ENCODE measurements around the gene MST1R.

Gene MST1R

GRCh38 chr3:49877716-49878115 is 26.0 kb downstream of the MST1R start:
- TF ChIP-seq ZNF274 (IDR thresholded peaks at IDR 0.05; ENCODE audit: low read depth, low read length): no peak
- H3K4me3 ChIP-seq (ENCODE audit: low read length): no peak overlapping the region

- no peak overlapping the region for H3K4me3 ChIP-seq (ENCODE audit: low read length)
- no peak for TF ChIP-seq ZNF274 (IDR thresholded peaks at IDR 0.05; ENCODE audit: low read depth, low read length)
Observed at GRCh38 chr3:49876567-49876966, 27.1 kb downstream of the MST1R start.

DNA sequence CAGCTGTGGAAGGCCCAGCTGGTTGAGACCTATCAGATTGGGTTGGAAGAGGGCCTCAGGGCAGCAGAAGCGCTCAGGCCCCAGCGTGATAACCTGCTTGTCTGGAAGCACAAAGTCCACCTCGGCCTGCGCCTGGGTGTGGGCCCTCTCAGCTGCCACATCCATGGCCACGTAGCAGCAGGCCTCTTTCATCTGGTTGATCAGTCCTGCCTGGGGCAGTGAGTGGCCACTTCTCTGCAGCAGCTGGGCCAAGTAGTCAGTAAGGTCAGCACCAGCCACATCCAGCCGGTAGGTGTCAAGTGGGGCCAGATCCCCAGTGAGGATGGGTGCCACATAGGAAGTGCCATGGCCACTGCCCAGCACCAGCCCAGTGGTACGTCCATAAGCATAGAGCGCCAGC is 30.1 kb downstream of the MST1R start:
- no peak overlapping the region for H3K4me3 ChIP-seq (ENCODE audit: low read length)
- no peak for TF ChIP-seq ZNF274 (IDR thresholded peaks at IDR 0.05; ENCODE audit: low read depth, low read length)

DNA sequence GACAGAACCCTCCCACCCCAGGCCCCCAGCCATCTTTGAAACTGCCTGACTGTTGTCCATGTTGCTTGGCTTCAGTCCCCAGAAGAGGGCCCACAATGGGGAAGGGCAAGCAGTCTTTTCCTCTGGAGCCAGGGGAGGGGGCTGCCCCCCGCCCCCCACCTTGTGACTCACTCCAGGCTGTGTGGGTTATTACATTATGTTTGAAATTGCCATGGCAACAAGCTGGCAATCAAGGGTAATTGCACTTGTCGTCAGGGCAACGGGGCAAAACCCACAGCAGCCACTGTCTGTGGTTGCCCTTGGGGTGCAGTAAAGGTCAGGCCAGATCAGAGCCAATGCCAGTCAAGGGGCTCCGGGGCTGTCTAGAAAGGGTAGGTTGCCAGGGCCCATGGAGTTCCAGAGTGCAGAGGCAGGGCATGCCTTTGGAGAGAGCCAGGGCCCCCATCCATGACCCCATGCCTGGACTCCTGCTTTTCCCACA is 30.8 kb downstream of the MST1R start:
- TF ChIP-seq ZNF274 (IDR thresholded peaks at IDR 0.05; ENCODE audit: low read depth, low read length): no peak
- H3K4me3 ChIP-seq (ENCODE audit: low read length): no peak overlapping the region

- TF ChIP-seq ZNF274 (IDR thresholded peaks at IDR 0.05; ENCODE audit: low read depth, low read length): no peak
- H3K4me3 ChIP-seq (ENCODE audit: low read length): no peak overlapping the region
Observed at GRCh38 chr3:49871531-49872153, 32.0 kb downstream of the MST1R start.

DNA sequence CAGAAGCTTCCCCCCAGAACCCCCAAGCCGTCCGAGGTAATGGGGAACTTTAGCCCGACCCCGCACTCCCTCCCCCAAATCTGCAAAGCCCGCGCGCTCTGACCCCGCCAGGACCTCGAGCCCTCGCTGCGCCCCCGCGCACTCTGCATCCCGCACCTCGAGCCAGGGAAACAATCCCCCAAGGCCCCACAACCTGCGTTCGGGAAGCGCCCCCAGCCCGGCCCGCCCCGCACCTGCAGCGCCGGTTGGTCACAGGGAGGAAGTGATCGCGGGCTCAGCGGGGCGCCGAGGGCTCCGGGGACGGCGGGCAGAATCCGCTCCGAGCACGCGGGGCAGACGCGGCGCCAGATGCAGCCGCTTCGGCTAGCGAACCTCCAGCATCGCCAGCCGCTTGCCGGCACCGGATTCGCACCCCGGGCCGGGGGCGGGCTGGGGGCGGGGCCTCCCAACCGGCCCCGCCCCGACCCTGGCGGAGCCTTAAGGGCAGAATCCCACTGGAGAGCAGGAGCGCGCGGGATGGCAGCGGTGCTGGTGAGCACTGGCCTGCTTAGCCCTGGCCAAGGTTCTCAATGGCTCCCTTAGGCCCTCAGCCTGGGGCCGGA is 34.0 kb downstream of the MST1R start, which contains the start of gene CAMKV:
CAMKV (minus strand) TSS at position 382 of the 602 bp plus-strand sequence. CDS start 7,518 bp downstream, outside the sequence.
- peak within 1 kb of the TSS; percentile 16; the same call in 1 of the 2 replicates for H3K4me3 ChIP-seq (ENCODE audit: low read length)
- no peak for TF ChIP-seq ZNF274 (IDR thresholded peaks at IDR 0.05; ENCODE audit: low read depth, low read length)

DNA sequence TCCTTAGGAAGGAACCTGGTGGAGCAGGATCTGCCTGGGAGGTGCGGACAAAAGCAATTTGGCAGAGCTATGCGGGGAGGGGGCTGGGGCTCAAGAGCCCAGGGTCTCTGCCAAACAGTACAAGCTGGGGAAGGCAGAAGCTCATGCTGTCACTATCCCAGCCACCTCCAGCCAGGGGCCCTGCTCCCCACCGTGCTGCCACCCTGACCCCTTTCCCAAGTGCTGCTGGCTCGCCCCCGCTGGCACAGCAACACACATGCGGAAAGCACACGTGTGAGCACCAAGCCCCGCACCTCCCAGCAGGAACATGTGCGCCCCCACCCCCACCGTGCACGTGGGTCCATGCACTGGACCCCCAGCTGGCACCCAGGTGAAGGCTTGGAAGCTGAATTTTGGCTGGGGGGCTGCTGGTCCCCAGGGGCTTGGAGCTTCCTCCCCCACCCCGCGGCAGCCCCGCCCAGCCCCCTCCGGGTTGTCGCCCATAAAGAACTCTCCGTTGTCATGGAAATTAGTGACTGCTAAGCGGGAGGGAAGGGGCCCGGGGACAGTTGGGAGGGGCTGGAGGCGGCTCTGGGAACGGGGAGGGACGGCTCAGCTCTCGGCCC is 34.7 kb downstream of the MST1R start:
- no peak overlapping the region; the same call in 1 of the 2 replicates for H3K4me3 ChIP-seq (ENCODE audit: low read length)
- no peak for TF ChIP-seq ZNF274 (IDR thresholded peaks at IDR 0.05; ENCODE audit: low read depth, low read length)

GRCh38 chr3:49867871-49868321 is 35.8 kb downstream of the MST1R start:
- H3K4me3 ChIP-seq (ENCODE audit: low read length): no peak overlapping the region
- TF ChIP-seq ZNF274 (IDR thresholded peaks at IDR 0.05; ENCODE audit: low read depth, low read length): no peak

GRCh38 chr3:49867400-49867799 is 36.3 kb downstream of the MST1R start:
- TF ChIP-seq ZNF274 (IDR thresholded peaks at IDR 0.05; ENCODE audit: low read depth, low read length): no peak
- H3K4me3 ChIP-seq (ENCODE audit: low read length): no peak overlapping the region

DNA sequence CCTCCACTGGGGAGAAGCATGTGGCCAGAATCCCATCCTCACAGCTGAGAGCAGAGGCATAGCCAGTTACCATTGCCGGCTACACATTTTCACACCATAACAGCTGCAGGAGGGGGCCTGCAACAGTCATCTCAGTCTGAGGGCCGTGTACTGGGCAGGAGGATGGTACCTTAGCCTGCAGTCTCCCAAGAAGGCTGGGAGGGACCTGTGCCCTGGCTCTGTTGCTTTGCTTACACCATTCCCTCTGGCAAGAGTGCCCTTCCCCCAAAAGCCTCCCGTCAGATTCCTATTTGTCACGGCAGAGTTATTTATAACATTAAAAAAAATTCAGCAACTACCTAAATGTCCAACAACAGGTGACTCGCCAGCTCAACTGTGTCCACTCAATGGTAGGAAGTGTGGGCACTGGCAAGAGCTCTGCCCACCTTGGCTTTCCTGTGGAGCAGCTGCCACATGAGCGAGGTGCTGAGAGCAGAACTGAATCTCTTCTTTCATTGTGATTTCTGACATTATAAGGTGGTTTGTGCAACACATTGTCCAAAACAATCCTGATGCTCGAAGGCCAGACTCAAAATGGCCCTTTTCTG is 38.4 kb downstream of the MST1R start:
- no peak for TF ChIP-seq ZNF274 (IDR thresholded peaks at IDR 0.05; ENCODE audit: low read depth, low read length)
- H3K4me3 ChIP-seq (ENCODE audit: low read length): no peak overlapping the region

DNA sequence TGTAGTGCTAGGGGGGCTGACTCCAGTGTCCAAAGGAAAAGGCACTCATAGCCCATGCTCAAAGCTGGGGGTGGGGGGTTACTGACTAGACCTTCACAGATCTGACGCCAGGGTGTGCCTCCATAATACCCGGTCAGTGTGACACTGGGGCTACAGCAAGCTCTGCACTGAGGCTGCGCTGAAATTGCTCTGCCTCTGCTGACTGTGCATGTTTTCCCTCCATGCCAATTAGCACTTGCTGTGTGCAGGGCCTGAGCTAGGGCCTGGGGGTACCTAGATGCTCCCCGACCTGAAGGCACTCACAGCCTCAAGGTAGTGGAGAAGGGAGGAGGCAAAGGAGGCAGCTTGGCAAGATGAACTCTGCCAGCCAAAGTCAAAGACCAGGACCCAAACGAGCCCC is 39.2 kb downstream of the MST1R start:
- no peak overlapping the region for H3K4me3 ChIP-seq (ENCODE audit: low read length)
- no peak for TF ChIP-seq ZNF274 (IDR thresholded peaks at IDR 0.05; ENCODE audit: low read depth, low read length)

- no peak overlapping the region for H3K4me3 ChIP-seq (ENCODE audit: low read length)
- TF ChIP-seq ZNF274 (IDR thresholded peaks at IDR 0.05; ENCODE audit: low read depth, low read length): no peak
Observed at GRCh38 chr3:49859576-49860305, 43.9 kb downstream of the MST1R start.

- H3K4me3 ChIP-seq (ENCODE audit: low read length): peak within 1 kb of the TSS; percentile 70
- TF ChIP-seq ZNF274 (IDR thresholded peaks at IDR 0.05; ENCODE audit: low read depth, low read length): no peak
Observed at GRCh38 chr3:49856181-49857005, 47.3 kb downstream of the MST1R start, which contains the start of gene TRAIP. TRAIP (minus strand) TSS chr3:49856564; CDS start chr3:49856453, 111 bp downstream.
